Liver (tissue), 9 donors: ENCODE measurements around the gene SLC12A8. TPM values are rescaled to one million over a fixed set of nuclear protein-coding genes. Genes with fewer than 3 reads are reported as not detected.

Source experiments
- DNase-seq: peaks from one replicate; pipeline ENCODE4 v3.0.0-alpha.2; 2017; ENCODE audit warnings: low spot score
- H3K27ac ChIP-seq, 2 donors: one replicate each; pipeline ENCODE4 v1.7.0; 2013; ENCODE audit warnings: inconsistent platforms in 2 of 2, low read length in 2 of 2, control low read depth in 1 of 2, low read depth in 1 of 2, mild to moderate bottlenecking in 1 of 2
- H3K27me3 ChIP-seq, 4 donors: one replicate each; pipeline versions ENCODE4 v1.6.1 to v1.7.0; 2013; ENCODE audit warnings: low read length in 3 of 4, inconsistent platforms in 1 of 4, mild to moderate bottlenecking in 1 of 4, moderate library complexity in 1 of 4; ENCODE audit not compliant: control insufficient read depth in 4 of 4, insufficient read depth in 4 of 4
- H3K36me3 ChIP-seq, 4 donors: one replicate each; pipeline versions ENCODE4 v1.6.1 to v1.7.0; 2013; ENCODE audit warnings: low read length in 3 of 4, mild to moderate bottlenecking in 3 of 4, low read depth in 1 of 4, moderate library complexity in 1 of 4; ENCODE audit not compliant: control insufficient read depth in 4 of 4, insufficient read depth in 3 of 4
- H3K4me1 ChIP-seq, 4 donors: one replicate each; pipeline versions ENCODE4 v1.6.1 to v1.7.0; 2013; ENCODE audit warnings: low read length in 3 of 4, mild to moderate bottlenecking in 3 of 4, moderate library complexity in 1 of 4; ENCODE audit not compliant: control insufficient read depth in 4 of 4, insufficient read depth in 4 of 4
- H3K4me3 ChIP-seq, 3 donors: one replicate each; pipeline versions ENCODE4 v1.6.1 to v1.7.0; 2013; ENCODE audit warnings: low read length in 3 of 3, control low read depth in 1 of 3, low read depth in 1 of 3, mild to moderate bottlenecking in 1 of 3
- H3K9ac ChIP-seq, 2 donors: one replicate each; pipeline ENCODE4 v1.7.0; 2013; ENCODE audit warnings: low read length in 2 of 2, mild to moderate bottlenecking in 2 of 2, moderate library complexity in 2 of 2, control low read depth in 1 of 2, low read depth in 1 of 2
- H3K9me3 ChIP-seq, 4 donors: one replicate each; pipeline versions ENCODE4 v1.6.1 to v1.7.0; 2013; ENCODE audit warnings: low read length in 3 of 4; ENCODE audit not compliant: control insufficient read depth in 4 of 4
- EGR1 ChIP-seq, 2 donors: IDR thresholded peaks; 2 replicates each; pipeline ENCODE4 v1.6.1; 2016 to 2018; ENCODE audit warnings: antibody characterized with exemption in 2 of 2, low read depth in 2 of 2
- FOXA1 ChIP-seq: IDR thresholded peaks from 2 replicates; pipeline ENCODE4 v1.6.1; 2016; ENCODE audit warnings: antibody characterized with exemption
- FOXA2 ChIP-seq: IDR thresholded peaks from 2 replicates; pipeline ENCODE4 v1.6.1; 2016; ENCODE audit warnings: antibody characterized with exemption
- GABPA ChIP-seq, 2 donors: IDR thresholded peaks in 1 of 2; conservative IDR thresholded peaks in 1 of 2; 2 replicates each; pipeline ENCODE4 v1.6.1; 2016; ENCODE audit warnings: antibody characterized with exemption in 2 of 2, mild to moderate bottlenecking in 1 of 2, moderate library complexity in 1 of 2
- HNF4A ChIP-seq, 2 donors: conservative IDR thresholded peaks; 2 replicates each; pipeline ENCODE4 v1.6.1; 2016; ENCODE audit warnings: antibody characterized with exemption in 2 of 2, mild to moderate bottlenecking in 2 of 2
- HNF4G ChIP-seq: IDR thresholded peaks from 2 replicates; pipeline ENCODE4 v1.6.1; 2016; ENCODE audit warnings: antibody characterized with exemption
- JUND ChIP-seq, 2 donors: IDR thresholded peaks; 2 replicates each; pipeline ENCODE4 v1.6.1; 2016; ENCODE audit warnings: antibody characterized with exemption in 2 of 2
- NR2F2 ChIP-seq: IDR thresholded peaks from 2 replicates; pipeline ENCODE4 v1.6.1; 2016; ENCODE audit warnings: antibody characterized with exemption
- RAD21 ChIP-seq, 2 donors: IDR thresholded peaks; 2 replicates each; pipeline ENCODE4 v1.6.1; 2016; ENCODE audit warnings: antibody characterized with exemption in 2 of 2, mild to moderate bottlenecking in 2 of 2
- SP1 ChIP-seq: IDR thresholded peaks from 2 replicates; pipeline ENCODE4 v1.6.1; 2018; ENCODE audit warnings: antibody characterized with exemption, mild to moderate bottlenecking
- TAF1 ChIP-seq: conservative IDR thresholded peaks from 2 replicates; pipeline ENCODE4 v1.6.1; 2016; ENCODE audit warnings: antibody characterized with exemption, mild to moderate bottlenecking
- YY1 ChIP-seq: IDR thresholded peaks from 2 replicates; pipeline ENCODE4 v1.6.1; 2016; ENCODE audit warnings: antibody characterized with exemption, mild to moderate bottlenecking
- WGBS: extraction: QIAGEN DNeasy Blood & Tissue Kit; methylation state at CpG from one replicate; pipeline ENCODE4 v1.1.7; 2013; 5-methylcytosine and 5-hydroxymethylcytosine counted together
- polyA plus RNA-seq, 2 donors: library from polyadenylated mRNA; stranded (reverse) in 1 of 2; unstranded in 1 of 2; fragments of 200-250 nt in 1 of 2; fragments of >200 nt in 1 of 2; fragmentation: Nextera tagmentation in 1 of 2; extraction: Ambion mirVana in 1 of 2; gene quantifications; one replicate each; pipeline versions ENCODE4 v1.2.1 to v1.2.3, GENCODE V29; 2013 to 2015
- total RNA-seq, 2 donors: library from RNA; depleted of rRNA; stranded (reverse); fragments of >200 nt; gene quantifications; one replicate each; pipeline ENCODE4 v1.2.3, GENCODE V29; 2014
- TF ChIP-seq, protein P1 (sequence below): IDR thresholded peaks from 2 replicates; pipeline ENCODE4 v1.6.1; 2016; ENCODE audit warnings: antibody characterized with exemption, mild to moderate bottlenecking
- TF ChIP-seq, protein P2 (sequence below): fragments of 150-350 bp; IDR thresholded peaks from 2 replicates; pipeline ENCODE4 v1.5.1; 2017; ENCODE audit warnings: improper control_type of control experiment, low read depth, low read length; ENCODE audit not compliant: missing input control
- TF ChIP-seq, protein P3 (sequence below): IDR thresholded peaks from 2 replicates; pipeline ENCODE4 v1.6.1; 2016; ENCODE audit warnings: antibody characterized with exemption
- TF ChIP-seq, protein P4 (sequence below): IDR thresholded peaks from 2 replicates; pipeline ENCODE4 v1.6.1; 2016; ENCODE audit warnings: antibody characterized with exemption
- TF ChIP-seq, protein P5 (sequence below): IDR thresholded peaks from 2 replicates; pipeline ENCODE4 v1.6.1; 2016; ENCODE audit warnings: antibody characterized with exemption
- donor health status: healthy.
- donor health status: healthy.
- donor health status: healthy.
- donor health status: healthy.
- donor health status: healthy.

Gene SLC12A8
- total and polyA plus RNA-seq, 4 donors, result 2.7 to 20.3 (median 5.5) TPM

DNA sequence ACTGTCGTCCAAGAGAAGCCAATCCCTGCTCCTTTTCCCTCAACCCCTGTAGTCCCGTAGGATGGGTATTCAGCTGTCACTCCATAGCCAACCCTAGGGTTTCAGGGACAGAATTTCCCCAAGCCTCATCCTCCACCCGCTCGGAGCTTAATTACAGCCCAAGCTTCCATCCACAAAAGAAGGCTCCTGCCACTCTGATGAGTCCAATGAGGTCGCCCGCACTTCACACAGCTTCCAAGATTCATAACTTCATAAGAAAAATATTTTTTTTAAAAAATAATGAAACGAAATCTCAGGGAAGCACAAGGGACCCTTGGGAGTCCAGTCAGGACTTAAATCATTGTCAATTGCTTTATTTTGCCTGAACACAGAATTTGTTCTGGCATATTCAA is 75.6 kb downstream of the SLC12A8 start:
- no peaks in the 10 kb centered on the region for H3K9me3 ChIP-seq
- H3K27me3 ChIP-seq, result peaks cover 0 to 3% (median 0%) of the 10 kb centered on the region in 4 donors
- no peak overlapping the region for H3K27ac ChIP-seq
- no peak overlapping the region for H3K9ac ChIP-seq
- H3K4me3 ChIP-seq, result no peak overlapping the region
- WGBS, result 91% methylated on average over 7 of the region's 7 CpGs
- no peak for TF ChIP-seq JUND (IDR thresholded peaks at IDR 0.05)
- no peak for TF ChIP-seq NR2F2
- TF ChIP-seq, protein P1, sequence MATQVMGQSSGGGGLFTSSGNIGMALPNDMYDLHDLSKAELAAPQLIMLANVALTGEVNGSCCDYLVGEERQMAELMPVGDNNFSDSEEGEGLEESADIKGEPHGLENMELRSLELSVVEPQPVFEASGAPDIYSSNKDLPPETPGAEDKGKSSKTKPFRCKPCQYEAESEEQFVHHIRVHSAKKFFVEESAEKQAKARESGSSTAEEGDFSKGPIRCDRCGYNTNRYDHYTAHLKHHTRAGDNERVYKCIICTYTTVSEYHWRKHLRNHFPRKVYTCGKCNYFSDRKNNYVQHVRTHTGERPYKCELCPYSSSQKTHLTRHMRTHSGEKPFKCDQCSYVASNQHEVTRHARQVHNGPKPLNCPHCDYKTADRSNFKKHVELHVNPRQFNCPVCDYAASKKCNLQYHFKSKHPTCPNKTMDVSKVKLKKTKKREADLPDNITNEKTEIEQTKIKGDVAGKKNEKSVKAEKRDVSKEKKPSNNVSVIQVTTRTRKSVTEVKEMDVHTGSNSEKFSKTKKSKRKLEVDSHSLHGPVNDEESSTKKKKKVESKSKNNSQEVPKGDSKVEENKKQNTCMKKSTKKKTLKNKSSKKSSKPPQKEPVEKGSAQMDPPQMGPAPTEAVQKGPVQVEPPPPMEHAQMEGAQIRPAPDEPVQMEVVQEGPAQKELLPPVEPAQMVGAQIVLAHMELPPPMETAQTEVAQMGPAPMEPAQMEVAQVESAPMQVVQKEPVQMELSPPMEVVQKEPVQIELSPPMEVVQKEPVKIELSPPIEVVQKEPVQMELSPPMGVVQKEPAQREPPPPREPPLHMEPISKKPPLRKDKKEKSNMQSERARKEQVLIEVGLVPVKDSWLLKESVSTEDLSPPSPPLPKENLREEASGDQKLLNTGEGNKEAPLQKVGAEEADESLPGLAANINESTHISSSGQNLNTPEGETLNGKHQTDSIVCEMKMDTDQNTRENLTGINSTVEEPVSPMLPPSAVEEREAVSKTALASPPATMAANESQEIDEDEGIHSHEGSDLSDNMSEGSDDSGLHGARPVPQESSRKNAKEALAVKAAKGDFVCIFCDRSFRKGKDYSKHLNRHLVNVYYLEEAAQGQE, result no peak
- no peak for TF ChIP-seq GABPA (IDR thresholded peaks at IDR 0.05 in 1 of 2, conservative IDR thresholded peaks at IDR 0.05 in 1 of 2)
- TF ChIP-seq, protein P2, sequence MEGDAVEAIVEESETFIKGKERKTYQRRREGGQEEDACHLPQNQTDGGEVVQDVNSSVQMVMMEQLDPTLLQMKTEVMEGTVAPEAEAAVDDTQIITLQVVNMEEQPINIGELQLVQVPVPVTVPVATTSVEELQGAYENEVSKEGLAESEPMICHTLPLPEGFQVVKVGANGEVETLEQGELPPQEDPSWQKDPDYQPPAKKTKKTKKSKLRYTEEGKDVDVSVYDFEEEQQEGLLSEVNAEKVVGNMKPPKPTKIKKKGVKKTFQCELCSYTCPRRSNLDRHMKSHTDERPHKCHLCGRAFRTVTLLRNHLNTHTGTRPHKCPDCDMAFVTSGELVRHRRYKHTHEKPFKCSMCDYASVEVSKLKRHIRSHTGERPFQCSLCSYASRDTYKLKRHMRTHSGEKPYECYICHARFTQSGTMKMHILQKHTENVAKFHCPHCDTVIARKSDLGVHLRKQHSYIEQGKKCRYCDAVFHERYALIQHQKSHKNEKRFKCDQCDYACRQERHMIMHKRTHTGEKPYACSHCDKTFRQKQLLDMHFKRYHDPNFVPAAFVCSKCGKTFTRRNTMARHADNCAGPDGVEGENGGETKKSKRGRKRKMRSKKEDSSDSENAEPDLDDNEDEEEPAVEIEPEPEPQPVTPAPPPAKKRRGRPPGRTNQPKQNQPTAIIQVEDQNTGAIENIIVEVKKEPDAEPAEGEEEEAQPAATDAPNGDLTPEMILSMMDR, result no peak
- no peak for TF ChIP-seq RAD21 (IDR thresholded peaks at IDR 0.05)
- TF ChIP-seq, protein P3, sequence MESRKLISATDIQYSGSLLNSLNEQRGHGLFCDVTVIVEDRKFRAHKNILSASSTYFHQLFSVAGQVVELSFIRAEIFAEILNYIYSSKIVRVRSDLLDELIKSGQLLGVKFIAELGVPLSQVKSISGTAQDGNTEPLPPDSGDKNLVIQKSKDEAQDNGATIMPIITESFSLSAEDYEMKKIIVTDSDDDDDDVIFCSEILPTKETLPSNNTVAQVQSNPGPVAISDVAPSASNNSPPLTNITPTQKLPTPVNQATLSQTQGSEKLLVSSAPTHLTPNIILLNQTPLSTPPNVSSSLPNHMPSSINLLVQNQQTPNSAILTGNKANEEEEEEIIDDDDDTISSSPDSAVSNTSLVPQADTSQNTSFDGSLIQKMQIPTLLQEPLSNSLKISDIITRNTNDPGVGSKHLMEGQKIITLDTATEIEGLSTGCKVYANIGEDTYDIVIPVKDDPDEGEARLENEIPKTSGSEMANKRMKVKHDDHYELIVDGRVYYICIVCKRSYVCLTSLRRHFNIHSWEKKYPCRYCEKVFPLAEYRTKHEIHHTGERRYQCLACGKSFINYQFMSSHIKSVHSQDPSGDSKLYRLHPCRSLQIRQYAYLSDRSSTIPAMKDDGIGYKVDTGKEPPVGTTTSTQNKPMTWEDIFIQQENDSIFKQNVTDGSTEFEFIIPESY, result no peak
- TF ChIP-seq FOXA2, result no peak
- TF ChIP-seq TAF1, result no peak
- TF ChIP-seq SP1, result no peak
- no peak for TF ChIP-seq HNF4G
- TF ChIP-seq FOXA1, result no peak
- no peak for TF ChIP-seq EGR1 (IDR thresholded peaks at IDR 0.05; ENCODE audit: low read depth in 2 of 2)
- TF ChIP-seq, protein P4, sequence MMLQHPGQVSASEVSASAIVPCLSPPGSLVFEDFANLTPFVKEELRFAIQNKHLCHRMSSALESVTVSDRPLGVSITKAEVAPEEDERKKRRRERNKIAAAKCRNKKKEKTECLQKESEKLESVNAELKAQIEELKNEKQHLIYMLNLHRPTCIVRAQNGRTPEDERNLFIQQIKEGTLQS, result no peak
- TF ChIP-seq, protein P5, sequence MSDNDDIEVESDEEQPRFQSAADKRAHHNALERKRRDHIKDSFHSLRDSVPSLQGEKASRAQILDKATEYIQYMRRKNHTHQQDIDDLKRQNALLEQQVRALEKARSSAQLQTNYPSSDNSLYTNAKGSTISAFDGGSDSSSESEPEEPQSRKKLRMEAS, result no peak
- TF ChIP-seq YY1, result no peak
- TF ChIP-seq HNF4A (conservative IDR thresholded peaks at IDR 0.05), result no peak
- H3K36me3 ChIP-seq, result no peaks in the 10 kb centered on the region
- H3K4me1 ChIP-seq, result peaks cover 0 to 7% (median 1%) of the 10 kb centered on the region in 4 donors
- no peak for DNase-seq

DNA sequence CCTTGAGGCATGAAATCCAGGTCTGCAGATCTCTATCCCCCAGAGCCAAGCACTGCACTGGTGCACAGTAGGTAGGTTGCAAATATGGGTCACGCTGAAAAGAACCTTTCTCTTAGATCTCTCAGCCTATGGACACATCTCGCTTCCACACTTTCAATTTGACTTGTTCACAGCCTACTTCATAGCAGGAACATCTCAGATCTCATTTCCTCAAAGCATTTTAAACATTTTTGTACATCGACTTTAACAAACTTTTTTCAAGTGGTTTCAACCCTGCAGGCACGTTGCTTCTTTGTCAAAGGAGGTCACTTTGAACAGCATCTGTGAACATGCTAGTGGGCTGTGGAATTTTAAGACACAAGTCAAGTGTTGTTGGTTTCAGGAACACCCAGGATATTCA is 76.0 kb downstream of the SLC12A8 start:
- H3K27me3 ChIP-seq, result no peaks in the 10 kb centered on the region
- peaks cover 0 to 3% (median 0%) of the 10 kb centered on the region in 4 donors for H3K4me1 ChIP-seq
- no peak overlapping the region for H3K4me3 ChIP-seq
- no peaks in the 10 kb centered on the region for H3K36me3 ChIP-seq
- DNase-seq, result no peak
- TF ChIP-seq, protein P1, result no peak
- WGBS, result 81% methylated on average over 4 of the region's 4 CpGs
- H3K9ac ChIP-seq, result no peak overlapping the region
- no peaks in the 10 kb centered on the region for H3K9me3 ChIP-seq
- H3K27ac ChIP-seq, result no peak overlapping the region
